Measurements from ENCODE around the gene PRKAG2. TPM values are rescaled to one million over a fixed set of nuclear protein-coding genes. Genes with fewer than 3 reads are reported as not detected.

The PRKAG2 gene
- total and polyA plus RNA-seq, 2 of the 13 experiments (the other 11 are each of a cell fraction or from before 2014, with no cell fraction given), result 0.90 to 1.3 TPM

DNA sequence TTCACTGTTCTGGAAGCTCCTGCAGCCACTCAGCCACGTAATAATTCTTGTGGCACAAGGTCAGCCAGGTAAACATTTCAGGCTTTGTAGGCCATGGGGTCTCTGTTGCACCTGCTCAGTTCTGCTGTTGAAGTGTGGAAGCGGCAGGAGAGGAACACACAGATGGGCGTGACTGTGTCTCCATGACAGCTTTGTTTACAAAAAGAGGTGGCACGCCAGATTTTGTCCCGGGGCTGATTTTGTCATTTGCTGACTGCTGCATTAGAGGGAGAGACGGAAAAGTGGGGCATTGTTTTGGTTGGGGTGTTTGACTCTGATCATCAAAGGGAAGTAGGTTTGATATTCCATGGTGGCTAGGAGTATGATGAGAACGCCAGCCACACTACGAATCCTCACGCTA is 103.1 kb downstream of the PRKAG2 start:
- H3K79me2 ChIP-seq (ENCODE audit: insufficient read depth, low read length), result no peaks in the 10 kb centered on the region
- 21% methylated on average over 9 of the region's 9 CpGs for WGBS (ENCODE audit: low lambda C conversion rate)
- no TSS peak for BruUV-seq (replicated peaks)
- H3K4me2 ChIP-seq (ENCODE audit: low read depth, low read length), result no peak overlapping the region
- no peaks in the 10 kb centered on the region for H3K36me3 ChIP-seq (replicated peaks in 1 of 2; ENCODE audit: control insufficient read depth in 1 of 2, insufficient read depth in 2 of 2, low read length in 2 of 2)
- in situ Hi-C loops (cut with HindIII; ENCODE audit: extremely low pct_ligation_motif_present, low pct_unique_long_range_greater_than_20kb), result no loop called here
- CTCF ChIA-PET (ENCODE audit: low intra/inter-chr PET ratio, low total read pairs), result no interaction called here
- no peak overlapping the region for H2AFZ ChIP-seq (ENCODE audit: low read length)
- intact Hi-C loops (cut with micrococcal nuclease; ENCODE audit: unreplicated experiment), result no loop called here
- FAIRE-seq, result no peak
- H3K4me1 ChIP-seq (ENCODE audit: insufficient read depth, low read length), result no peaks in the 10 kb centered on the region
- ATAC-seq, result no peak
- no peak for DNase-seq (ENCODE audit: low spot score)
- no peak overlapping the region for H3K4me3 ChIP-seq (replicated peaks in 1 of 3; ENCODE audit: insufficient read depth in 1 of 3, low read depth in 2 of 3, low read length in 3 of 3)
- POLR2A ChIA-PET, result no interaction called here
- H3K27me3 ChIP-seq (ENCODE audit: control insufficient read depth in 1 of 2, insufficient read depth in 2 of 2, low read length in 2 of 2), result peaks cover 6 to 19% of the 10 kb centered on the region in 2 experiments; a peak in 3 of 5 replicates
- no peak overlapping the region for H3K27ac ChIP-seq (ENCODE audit: extremely low read length, insufficient read depth, low read length)
- H4K20me1 ChIP-seq (ENCODE audit: insufficient read depth, low read length), result no peaks in the 10 kb centered on the region
- H3K9ac ChIP-seq (ENCODE audit: insufficient read depth, low read depth, low read length), result no peak overlapping the region
- H3K9me3 ChIP-seq (ENCODE audit: low read length), result no peaks in the 10 kb centered on the region
- TF ChIP-seq ZSCAN30 (CRISPR knock-in tag; IDR thresholded peaks at IDR 0.05) (no peak), FOSL2 (CRISPR knock-in tag; IDR thresholded peaks at IDR 0.05) (no peak), NCOA1 (CRISPR knock-in tag; IDR thresholded peaks at IDR 0.05) (no peak), CBX2 (IDR thresholded peaks at IDR 0.05; ENCODE audit: low read depth, low read length) (no peak), CBX2 (CRISPR knock-in tag; IDR thresholded peaks at IDR 0.05; ENCODE audit: low read depth) (no peak), STAG1 (CRISPR knock-in tag; IDR thresholded peaks at IDR 0.05) (no peak), AHR (CRISPR knock-in tag; IDR thresholded peaks at IDR 0.05) (no peak), KIAA2018 (CRISPR knock-in tag; IDR thresholded peaks at IDR 0.05; ENCODE audit: borderline replicate concordance) (no peak), ZNF225 (CRISPR knock-in tag; IDR thresholded peaks at IDR 0.05) (no peak), SRSF4 (IDR thresholded peaks at IDR 0.05; ENCODE audit: low read depth, low read length, poor library complexity, severe bottlenecking) (no peak), ZC3H13 (CRISPR knock-in tag; IDR thresholded peaks at IDR 0.05) (no peak)
- TF ChIP-seq, protein P1, sequence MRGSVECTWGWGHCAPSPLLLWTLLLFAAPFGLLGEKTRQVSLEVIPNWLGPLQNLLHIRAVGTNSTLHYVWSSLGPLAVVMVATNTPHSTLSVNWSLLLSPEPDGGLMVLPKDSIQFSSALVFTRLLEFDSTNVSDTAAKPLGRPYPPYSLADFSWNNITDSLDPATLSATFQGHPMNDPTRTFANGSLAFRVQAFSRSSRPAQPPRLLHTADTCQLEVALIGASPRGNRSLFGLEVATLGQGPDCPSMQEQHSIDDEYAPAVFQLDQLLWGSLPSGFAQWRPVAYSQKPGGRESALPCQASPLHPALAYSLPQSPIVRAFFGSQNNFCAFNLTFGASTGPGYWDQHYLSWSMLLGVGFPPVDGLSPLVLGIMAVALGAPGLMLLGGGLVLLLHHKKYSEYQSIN (CRISPR knock-in tag; IDR thresholded peaks at IDR 0.05; ENCODE audit: borderline replicate concordance), result no peak
- TF ChIP-seq, protein P2, sequence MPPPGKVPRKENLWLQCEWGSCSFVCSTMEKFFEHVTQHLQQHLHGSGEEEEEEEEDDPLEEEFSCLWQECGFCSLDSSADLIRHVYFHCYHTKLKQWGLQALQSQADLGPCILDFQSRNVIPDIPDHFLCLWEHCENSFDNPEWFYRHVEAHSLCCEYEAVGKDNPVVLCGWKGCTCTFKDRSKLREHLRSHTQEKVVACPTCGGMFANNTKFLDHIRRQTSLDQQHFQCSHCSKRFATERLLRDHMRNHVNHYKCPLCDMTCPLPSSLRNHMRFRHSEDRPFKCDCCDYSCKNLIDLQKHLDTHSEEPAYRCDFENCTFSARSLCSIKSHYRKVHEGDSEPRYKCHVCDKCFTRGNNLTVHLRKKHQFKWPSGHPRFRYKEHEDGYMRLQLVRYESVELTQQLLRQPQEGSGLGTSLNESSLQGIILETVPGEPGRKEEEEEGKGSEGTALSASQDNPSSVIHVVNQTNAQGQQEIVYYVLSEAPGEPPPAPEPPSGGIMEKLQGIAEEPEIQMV (CRISPR knock-in tag; IDR thresholded peaks at IDR 0.05; ENCODE audit: low read depth), result no peak
